Sigmoid colon (tissue), 3 donors: Measurements from ENCODE around the gene NCOA7.

Experiments used
- POLR2A ChIP-seq, 2 donors: fragments of 450-650 bp; IDR thresholded peaks; one replicate each; pipeline ENCODE4 v1.6.1; 2016; ENCODE audit warnings: antibody characterized with exemption in 2 of 2, mild to moderate bottlenecking in 2 of 2, moderate library complexity in 2 of 2
- TF ChIP-seq, protein P1 (sequence below), 4 experiments: fragments of 450-650 bp in 3 of 4; fragments of 200-600 bp in 1 of 4; IDR thresholded peaks; one replicate each; pipeline ENCODE4 v1.5.1; 2016 to 2019; ENCODE audit warnings: antibody characterized with exemption in 4 of 4, mild to moderate bottlenecking in 3 of 4, moderate library complexity in 2 of 4

DNA sequence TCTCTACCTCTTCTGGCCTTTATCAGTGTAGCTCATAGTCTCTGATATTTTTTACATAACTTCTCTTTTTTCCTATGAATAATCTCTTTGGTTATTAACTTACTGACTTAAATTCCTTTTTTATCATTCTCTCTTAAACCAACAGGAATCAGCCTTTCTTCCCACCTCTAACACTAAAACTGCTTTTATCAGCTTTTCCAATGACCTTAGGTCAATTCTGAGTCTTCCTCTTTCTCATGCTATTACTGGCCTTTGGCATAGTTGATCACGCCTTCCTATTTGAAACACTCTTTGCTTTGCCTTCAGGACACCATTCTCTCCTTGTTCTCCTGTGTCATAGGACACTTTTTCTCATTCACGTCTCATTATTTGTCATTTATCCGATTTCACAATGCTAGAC, 157.7 kb downstream of the NCOA7 start:
- TF ChIP-seq, protein P1, sequence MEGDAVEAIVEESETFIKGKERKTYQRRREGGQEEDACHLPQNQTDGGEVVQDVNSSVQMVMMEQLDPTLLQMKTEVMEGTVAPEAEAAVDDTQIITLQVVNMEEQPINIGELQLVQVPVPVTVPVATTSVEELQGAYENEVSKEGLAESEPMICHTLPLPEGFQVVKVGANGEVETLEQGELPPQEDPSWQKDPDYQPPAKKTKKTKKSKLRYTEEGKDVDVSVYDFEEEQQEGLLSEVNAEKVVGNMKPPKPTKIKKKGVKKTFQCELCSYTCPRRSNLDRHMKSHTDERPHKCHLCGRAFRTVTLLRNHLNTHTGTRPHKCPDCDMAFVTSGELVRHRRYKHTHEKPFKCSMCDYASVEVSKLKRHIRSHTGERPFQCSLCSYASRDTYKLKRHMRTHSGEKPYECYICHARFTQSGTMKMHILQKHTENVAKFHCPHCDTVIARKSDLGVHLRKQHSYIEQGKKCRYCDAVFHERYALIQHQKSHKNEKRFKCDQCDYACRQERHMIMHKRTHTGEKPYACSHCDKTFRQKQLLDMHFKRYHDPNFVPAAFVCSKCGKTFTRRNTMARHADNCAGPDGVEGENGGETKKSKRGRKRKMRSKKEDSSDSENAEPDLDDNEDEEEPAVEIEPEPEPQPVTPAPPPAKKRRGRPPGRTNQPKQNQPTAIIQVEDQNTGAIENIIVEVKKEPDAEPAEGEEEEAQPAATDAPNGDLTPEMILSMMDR (IDR thresholded peaks at IDR 0.05), result no peak
- TF ChIP-seq POLR2A (IDR thresholded peaks at IDR 0.05), result no peak
